ENCODE data around the gene TDP1. TPM values are rescaled to one million over a fixed set of nuclear protein-coding genes. Genes with fewer than 3 reads are reported as not detected.
A peak's percentile ranks its signal among the peaks of the same experiment; 100 is the strongest.

The TDP1 gene
- total and polyA plus RNA-seq, 2 of the 13 experiments (the other 11 are each of a cell fraction or from before 2014, with no cell fraction given) = 16.4 to 31.2 TPM

- TF ChIP-seq, protein P1, sequence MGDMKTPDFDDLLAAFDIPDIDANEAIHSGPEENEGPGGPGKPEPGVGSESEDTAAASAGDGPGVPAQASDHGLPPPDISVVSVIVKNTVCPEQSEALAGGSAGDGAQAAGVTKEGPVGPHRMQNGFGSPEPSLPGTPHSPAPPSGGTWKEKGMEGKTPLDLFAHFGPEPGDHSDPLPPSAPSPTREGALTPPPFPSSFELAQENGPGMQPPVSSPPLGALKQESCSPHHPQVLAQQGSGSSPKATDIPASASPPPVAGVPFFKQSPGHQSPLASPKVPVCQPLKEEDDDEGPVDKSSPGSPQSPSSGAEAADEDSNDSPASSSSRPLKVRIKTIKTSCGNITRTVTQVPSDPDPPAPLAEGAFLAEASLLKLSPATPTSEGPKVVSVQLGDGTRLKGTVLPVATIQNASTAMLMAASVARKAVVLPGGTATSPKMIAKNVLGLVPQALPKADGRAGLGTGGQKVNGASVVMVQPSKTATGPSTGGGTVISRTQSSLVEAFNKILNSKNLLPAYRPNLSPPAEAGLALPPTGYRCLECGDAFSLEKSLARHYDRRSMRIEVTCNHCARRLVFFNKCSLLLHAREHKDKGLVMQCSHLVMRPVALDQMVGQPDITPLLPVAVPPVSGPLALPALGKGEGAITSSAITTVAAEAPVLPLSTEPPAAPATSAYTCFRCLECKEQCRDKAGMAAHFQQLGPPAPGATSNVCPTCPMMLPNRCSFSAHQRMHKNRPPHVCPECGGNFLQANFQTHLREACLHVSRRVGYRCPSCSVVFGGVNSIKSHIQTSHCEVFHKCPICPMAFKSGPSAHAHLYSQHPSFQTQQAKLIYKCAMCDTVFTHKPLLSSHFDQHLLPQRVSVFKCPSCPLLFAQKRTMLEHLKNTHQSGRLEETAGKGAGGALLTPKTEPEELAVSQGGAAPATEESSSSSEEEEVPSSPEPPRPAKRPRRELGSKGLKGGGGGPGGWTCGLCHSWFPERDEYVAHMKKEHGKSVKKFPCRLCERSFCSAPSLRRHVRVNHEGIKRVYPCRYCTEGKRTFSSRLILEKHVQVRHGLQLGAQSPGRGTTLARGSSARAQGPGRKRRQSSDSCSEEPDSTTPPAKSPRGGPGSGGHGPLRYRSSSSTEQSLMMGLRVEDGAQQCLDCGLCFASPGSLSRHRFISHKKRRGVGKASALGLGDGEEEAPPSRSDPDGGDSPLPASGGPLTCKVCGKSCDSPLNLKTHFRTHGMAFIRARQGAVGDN (CRISPR knock-in tag; IDR thresholded peaks at IDR 0.05) = peak; percentile 70
- TF ChIP-seq KDM4B (CRISPR knock-in tag; IDR thresholded peaks at IDR 0.05) (no peak), ZSCAN31 (CRISPR knock-in tag; IDR thresholded peaks at IDR 0.05; ENCODE audit: low read depth) (no peak), ZNF619 (CRISPR knock-in tag; IDR thresholded peaks at IDR 0.05) (no peak), ZNF282 (IDR thresholded peaks at IDR 0.05; ENCODE audit: partially characterized antibody) (no peak), HOXA5 (CRISPR knock-in tag; IDR thresholded peaks at IDR 0.05) (0 out of 2 replicates have a peak, but pooled peaks have one; percentile 12), ZNF496 (CRISPR knock-in tag; IDR thresholded peaks at IDR 0.05; ENCODE audit: insufficient replicate concordance) (no peak), SOX5 (CRISPR knock-in tag; IDR thresholded peaks at IDR 0.05; ENCODE audit: borderline replicate concordance) (no peak), RARG (CRISPR knock-in tag; IDR thresholded peaks at IDR 0.05; ENCODE audit: low read depth) (no peak), CBX2 (IDR thresholded peaks at IDR 0.05; ENCODE audit: low read depth, low read length) (no peak), CBX2 (CRISPR knock-in tag; IDR thresholded peaks at IDR 0.05; ENCODE audit: low read depth) (no peak), LBX2 (CRISPR knock-in tag; IDR thresholded peaks at IDR 0.05; ENCODE audit: borderline replicate concordance) (no peak), HMGXB3 (CRISPR knock-in tag; IDR thresholded peaks at IDR 0.05; ENCODE audit: borderline replicate concordance) (no peak), CENPT (CRISPR knock-in tag; IDR thresholded peaks at IDR 0.05; ENCODE audit: low read depth) (no peak), SKI (IDR thresholded peaks at IDR 0.05; ENCODE audit: partially characterized antibody) (no peak), ZNF713 (CRISPR knock-in tag; IDR thresholded peaks at IDR 0.05) (no peak)
- TF ChIP-seq, protein P2, sequence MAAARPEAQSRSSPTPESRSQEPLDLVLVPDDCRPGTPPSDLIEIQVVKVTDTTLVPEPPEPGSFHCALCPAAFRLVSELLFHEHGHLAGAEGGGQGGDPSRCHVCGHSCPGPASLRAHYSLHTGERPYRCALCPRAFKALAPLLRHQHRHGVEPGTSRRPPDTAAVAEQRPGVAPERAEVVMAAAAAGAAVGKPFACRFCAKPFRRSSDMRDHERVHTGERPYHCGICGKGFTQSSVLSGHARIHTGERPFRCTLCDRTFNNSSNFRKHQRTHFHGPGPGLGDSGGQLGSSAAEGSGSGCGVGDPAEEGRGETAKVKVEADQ (CRISPR knock-in tag; IDR thresholded peaks at IDR 0.05; ENCODE audit: borderline replicate concordance) = no peak; the same call in 1 of the 2 replicates
- TF ChIP-seq, protein P3, sequence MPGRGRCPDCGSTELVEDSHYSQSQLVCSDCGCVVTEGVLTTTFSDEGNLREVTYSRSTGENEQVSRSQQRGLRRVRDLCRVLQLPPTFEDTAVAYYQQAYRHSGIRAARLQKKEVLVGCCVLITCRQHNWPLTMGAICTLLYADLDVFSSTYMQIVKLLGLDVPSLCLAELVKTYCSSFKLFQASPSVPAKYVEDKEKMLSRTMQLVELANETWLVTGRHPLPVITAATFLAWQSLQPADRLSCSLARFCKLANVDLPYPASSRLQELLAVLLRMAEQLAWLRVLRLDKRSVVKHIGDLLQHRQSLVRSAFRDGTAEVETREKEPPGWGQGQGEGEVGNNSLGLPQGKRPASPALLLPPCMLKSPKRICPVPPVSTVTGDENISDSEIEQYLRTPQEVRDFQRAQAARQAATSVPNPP (CRISPR knock-in tag; IDR thresholded peaks at IDR 0.05) = no peak
Measured at GRCh38 chr14:90060312-90060964, 104.7 kb downstream of the TDP1 start (continued).

Measured in HepG2 (cell line).